PFSK-1 (cell line): ENCODE results near the gene MAOB.

ENCODE experiments used
- FOXP2 ChIP-seq: optimal IDR thresholded peaks from 2 replicates; pipeline ENCODE3; 2011; ENCODE audit warnings: borderline replicate concordance, control low read depth, inconsistent platforms; ENCODE audit not compliant: insufficient read depth; ENCODE audit errors: extremely low read length, extremely low read depth
- POLR2AphosphoS5 ChIP-seq: IDR thresholded peaks from 2 replicates; pipeline ENCODE4 v1.6.1; 2012; ENCODE audit warnings: low read depth, mild to moderate bottlenecking, control low read depth, low read length, moderate library complexity
- SIN3A ChIP-seq: IDR thresholded peaks from 2 replicates; pipeline ENCODE4 v1.6.1; 2012; ENCODE audit warnings: mild to moderate bottlenecking, low read length, moderate library complexity, borderline replicate concordance; ENCODE audit not compliant: insufficient read depth
- TAF1 ChIP-seq: IDR thresholded peaks from 2 replicates; pipeline ENCODE4 v1.6.1; 2012; ENCODE audit warnings: low read length, control low read depth, borderline replicate concordance; ENCODE audit not compliant: insufficient read depth
- TF ChIP-seq, protein P1 (sequence below), 2 experiments: IDR thresholded peaks; 2 replicates each; pipeline versions ENCODE4 v1.6.1 to v1.8.0; 2011 to 2012; ENCODE audit warnings: low read depth in 2 of 2, low read length in 2 of 2, control low read depth in 1 of 2, inconsistent platforms in 1 of 2, mild to moderate bottlenecking in 1 of 2, moderate library complexity in 1 of 2; ENCODE audit not compliant: insufficient read depth in 1 of 2

DNA sequence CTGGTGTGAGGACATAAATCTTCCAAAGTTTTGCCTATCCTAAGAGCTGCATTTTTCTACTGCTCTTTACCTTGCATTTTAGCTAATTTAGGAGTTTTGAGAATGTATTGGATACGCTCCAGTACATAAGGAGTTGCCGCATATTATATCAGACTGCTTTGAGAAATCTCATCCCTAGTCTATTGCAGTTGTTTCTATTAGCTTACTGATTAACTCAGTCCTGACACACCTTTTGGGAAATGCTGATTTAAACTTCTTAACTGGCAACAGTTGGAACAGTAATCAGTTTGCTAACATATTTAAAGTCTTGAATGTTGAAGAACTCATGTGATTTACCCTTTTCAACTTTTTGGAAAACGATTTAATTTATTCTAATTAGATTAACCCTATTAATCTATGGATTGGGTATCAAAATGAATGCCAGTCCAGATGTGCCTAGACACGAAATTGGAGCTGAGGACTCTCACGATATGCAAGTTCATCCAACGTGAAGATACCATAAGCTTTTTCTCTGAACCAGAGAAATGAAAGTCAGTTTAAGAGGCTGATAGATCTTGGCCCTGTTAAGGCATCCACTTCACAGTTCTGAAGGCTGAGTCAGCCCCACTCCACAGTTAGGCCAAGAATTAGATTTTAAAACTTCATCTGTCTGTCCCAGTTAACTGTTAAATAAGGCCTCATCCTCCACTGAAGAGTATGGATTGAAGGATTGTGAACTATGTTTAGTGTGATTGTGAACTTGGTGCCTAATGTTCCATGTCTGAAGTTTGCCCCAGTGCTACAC is 136.1 kb downstream of the MAOB start:
- TF ChIP-seq SIN3A: no peak
- TF ChIP-seq POLR2AphosphoS5: no peak
- TF ChIP-seq TAF1: no peak
- TF ChIP-seq, protein P1, sequence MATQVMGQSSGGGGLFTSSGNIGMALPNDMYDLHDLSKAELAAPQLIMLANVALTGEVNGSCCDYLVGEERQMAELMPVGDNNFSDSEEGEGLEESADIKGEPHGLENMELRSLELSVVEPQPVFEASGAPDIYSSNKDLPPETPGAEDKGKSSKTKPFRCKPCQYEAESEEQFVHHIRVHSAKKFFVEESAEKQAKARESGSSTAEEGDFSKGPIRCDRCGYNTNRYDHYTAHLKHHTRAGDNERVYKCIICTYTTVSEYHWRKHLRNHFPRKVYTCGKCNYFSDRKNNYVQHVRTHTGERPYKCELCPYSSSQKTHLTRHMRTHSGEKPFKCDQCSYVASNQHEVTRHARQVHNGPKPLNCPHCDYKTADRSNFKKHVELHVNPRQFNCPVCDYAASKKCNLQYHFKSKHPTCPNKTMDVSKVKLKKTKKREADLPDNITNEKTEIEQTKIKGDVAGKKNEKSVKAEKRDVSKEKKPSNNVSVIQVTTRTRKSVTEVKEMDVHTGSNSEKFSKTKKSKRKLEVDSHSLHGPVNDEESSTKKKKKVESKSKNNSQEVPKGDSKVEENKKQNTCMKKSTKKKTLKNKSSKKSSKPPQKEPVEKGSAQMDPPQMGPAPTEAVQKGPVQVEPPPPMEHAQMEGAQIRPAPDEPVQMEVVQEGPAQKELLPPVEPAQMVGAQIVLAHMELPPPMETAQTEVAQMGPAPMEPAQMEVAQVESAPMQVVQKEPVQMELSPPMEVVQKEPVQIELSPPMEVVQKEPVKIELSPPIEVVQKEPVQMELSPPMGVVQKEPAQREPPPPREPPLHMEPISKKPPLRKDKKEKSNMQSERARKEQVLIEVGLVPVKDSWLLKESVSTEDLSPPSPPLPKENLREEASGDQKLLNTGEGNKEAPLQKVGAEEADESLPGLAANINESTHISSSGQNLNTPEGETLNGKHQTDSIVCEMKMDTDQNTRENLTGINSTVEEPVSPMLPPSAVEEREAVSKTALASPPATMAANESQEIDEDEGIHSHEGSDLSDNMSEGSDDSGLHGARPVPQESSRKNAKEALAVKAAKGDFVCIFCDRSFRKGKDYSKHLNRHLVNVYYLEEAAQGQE (IDR thresholded peaks at IDR 0.05; ENCODE audit: insufficient read depth in 1 of 2, low read depth in 2 of 2, low read length in 2 of 2): no peak
- no peak for TF ChIP-seq FOXP2
